Mammary epithelial cell (primary cell): ENCODE measurements around the gene CFAP61.

ENCODE experiments used
- EZH2 ChIP-seq: IDR thresholded peaks from 2 replicates; pipeline ENCODE4 v1.6.1; 2012; ENCODE audit warnings: low read length, inconsistent platforms, borderline replicate concordance
- TF ChIP-seq, protein P1 (sequence below), 2 donors: IDR thresholded peaks in 1 of 2; conservative IDR thresholded peaks in 1 of 2; 2 replicates each; pipeline ENCODE4 v1.5.1; 2011 to 2012; ENCODE audit warnings: inconsistent platforms in 2 of 2, low read length in 2 of 2, mild to moderate bottlenecking in 2 of 2, control low read depth in 1 of 2, low read depth in 1 of 2; ENCODE audit not compliant: insufficient read depth in 1 of 2; ENCODE audit errors: extremely low read depth in 1 of 2

DNA sequence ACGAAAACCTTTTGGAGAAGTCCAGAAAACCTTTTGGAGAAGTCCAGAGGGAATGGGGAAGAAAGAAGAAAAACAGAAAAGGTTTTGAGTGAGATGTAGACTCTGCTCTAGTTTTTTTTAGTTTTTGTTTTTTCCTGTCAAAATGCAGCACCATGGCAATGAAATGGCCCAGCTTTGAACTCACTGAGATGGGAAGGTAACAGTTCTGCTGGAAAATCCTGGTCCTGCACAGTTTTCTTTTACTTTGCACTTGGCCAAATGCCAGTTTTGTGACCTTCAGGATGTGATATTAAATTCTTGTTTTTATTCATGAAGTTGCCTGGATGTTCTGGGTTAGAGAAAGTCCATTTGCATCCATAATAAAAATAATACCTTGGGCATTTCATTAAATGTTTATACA, 145.7 kb downstream of the CFAP61 start:
- TF ChIP-seq EZH2 = no peak
- TF ChIP-seq, protein P1, sequence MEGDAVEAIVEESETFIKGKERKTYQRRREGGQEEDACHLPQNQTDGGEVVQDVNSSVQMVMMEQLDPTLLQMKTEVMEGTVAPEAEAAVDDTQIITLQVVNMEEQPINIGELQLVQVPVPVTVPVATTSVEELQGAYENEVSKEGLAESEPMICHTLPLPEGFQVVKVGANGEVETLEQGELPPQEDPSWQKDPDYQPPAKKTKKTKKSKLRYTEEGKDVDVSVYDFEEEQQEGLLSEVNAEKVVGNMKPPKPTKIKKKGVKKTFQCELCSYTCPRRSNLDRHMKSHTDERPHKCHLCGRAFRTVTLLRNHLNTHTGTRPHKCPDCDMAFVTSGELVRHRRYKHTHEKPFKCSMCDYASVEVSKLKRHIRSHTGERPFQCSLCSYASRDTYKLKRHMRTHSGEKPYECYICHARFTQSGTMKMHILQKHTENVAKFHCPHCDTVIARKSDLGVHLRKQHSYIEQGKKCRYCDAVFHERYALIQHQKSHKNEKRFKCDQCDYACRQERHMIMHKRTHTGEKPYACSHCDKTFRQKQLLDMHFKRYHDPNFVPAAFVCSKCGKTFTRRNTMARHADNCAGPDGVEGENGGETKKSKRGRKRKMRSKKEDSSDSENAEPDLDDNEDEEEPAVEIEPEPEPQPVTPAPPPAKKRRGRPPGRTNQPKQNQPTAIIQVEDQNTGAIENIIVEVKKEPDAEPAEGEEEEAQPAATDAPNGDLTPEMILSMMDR (conservative IDR thresholded peaks at IDR 0.05 in 1 of 2, IDR thresholded peaks at IDR 0.05 in 1 of 2; ENCODE audit: extremely low read depth in 1 of 2, insufficient read depth in 1 of 2, low read depth in 1 of 2, low read length in 2 of 2) = no peak
